GM10266 (cell line): Measurements from ENCODE around the gene CMTM7.

ENCODE experiments used
- DNase-seq: peaks from one replicate; pipeline ENCODE4 v3.0.0; 2012; ENCODE audit errors: extremely low spot score
- CTCF ChIP-seq: IDR thresholded peaks from 2 replicates; pipeline ENCODE4 v1.5.1; 2012; ENCODE audit warnings: mild to moderate bottlenecking, low read depth; ENCODE audit not compliant: control insufficient read depth, insufficient read depth; ENCODE audit errors: missing control alignments

CMTM7 gene

GRCh38 chr3:32422943-32423342 lies 31.3 kb downstream of the CMTM7 start:
- DNase-seq = no peak
- no peak for TF ChIP-seq CTCF

- no peak for DNase-seq
- TF ChIP-seq CTCF = no peak
These were observed 31.9 kb downstream of the CMTM7 start for GRCh38 chr3:32423534-32423933.

GRCh38 chr3:32423956-32424557 lies 32.4 kb downstream of the CMTM7 start:
- TF ChIP-seq CTCF = no peak
- no peak for DNase-seq

- no peak for TF ChIP-seq CTCF
These were observed 33.1 kb downstream of the CMTM7 start for GRCh38 chr3:32424581-32425250.

GRCh38 chr3:32428092-32429068 lies 36.7 kb downstream of the CMTM7 start:
- peak; percentile 28 for DNase-seq
- TF ChIP-seq CTCF = no peak

More at GRCh38 chr3:32424581-32425250, 33.1 kb downstream of the CMTM7 start:
- no peak for DNase-seq

GRCh38 chr3:32430900-32431299 lies 39.2 kb downstream of the CMTM7 start:
- TF ChIP-seq CTCF = no peak
- no peak for DNase-seq
